Measurements from ENCODE around the gene HMGCR. TPM values are rescaled to one million over a fixed set of nuclear protein-coding genes. Genes with fewer than 3 reads are reported as not detected.

Gene HMGCR
- total RNA-seq, 4 donors from 2014 or later: 44.9 to 205 (median 99.5) TPM

GRCh38 chr5:75405296-75405695 lies 68.3 kb downstream of the HMGCR start:
- Histone ChIP-seq H3K27ac (no peak overlapping the region), H3K4me3 (no peak overlapping the region), H3K27me3 (no peaks in the 10 kb centered on the region), H3K4me1 (no peaks in the 10 kb centered on the region), H3K36me3 (peaks cover 0 to 25% (median 10%) of the 10 kb centered on the region in 4 donors), H3K9me3 (no peaks in the 10 kb centered on the region)
- DNase-seq: no peak
- intact Hi-C loops (cut with DNase I; ENCODE audit: low total_unique reads): no loop called here
- 62 to 75% methylated on average over 3 of the region's 3 CpGs for WGBS, 2 donors (ENCODE audit: low coverage in 1 of 2)
- in situ Hi-C loops (cut with MboI; ENCODE audit: low pct_ligation_motif_present in 1 of 4, low pct_unique_long_range_greater_than_20kb in 1 of 4, low sequenced_read_pairs in 3 of 4): no loop called here
- no peak for TF ChIP-seq POLR2A (IDR thresholded peaks at IDR 0.05)
- no peak for TF ChIP-seq CTCF (IDR thresholded peaks at IDR 0.05)
- no peak for TF ChIP-seq EP300 (IDR thresholded peaks at IDR 0.05; ENCODE audit: low read depth)
- no peak for TF ChIP-seq POLR2AphosphoS5 (IDR thresholded peaks at IDR 0.05)

Other genes with a start within 250 kb of the HMGCR start
- under 1 TPM in 1 of 4 donors, not detected in 3; 0.16 TPM for gene ANKRD31, start 100.3 kb upstream of the HMGCR start, total RNA-seq
- 10 to 100 TPM; 33.2 to 59.5 (median 39.4) TPM for gene CERT1, start 174.4 kb downstream of the HMGCR start, total RNA-seq
- 10 to 100 TPM in 3 of 4 donors, 1 to 10 TPM in 1; 5.4 to 30.2 (median 18.5) TPM for gene POLK, start 174.7 kb downstream of the HMGCR start, total RNA-seq